ENCODE data around the gene SDR42E2.

GRCh38 chr16:22165508-22166285 lies 3.4 kb downstream of the SDR42E2 start:
- no peak for TF ChIP-seq CTCF (IDR thresholded peaks at IDR 0.05)
- no peak for TF ChIP-seq POLR2A (IDR thresholded peaks at IDR 0.05)
